HG02798 (cell line): ENCODE measurements around the gene TNNT2.

Source experiments
- ATAC-seq: cut with Tn5 transposase; IDR thresholded peaks from one replicate; pipeline ENCODE4 v1.9.1; 2021; ENCODE audit warnings: mild to moderate bottlenecking; ENCODE audit not compliant: unreplicated experiment, poor library complexity

TNNT2 gene

DNA sequence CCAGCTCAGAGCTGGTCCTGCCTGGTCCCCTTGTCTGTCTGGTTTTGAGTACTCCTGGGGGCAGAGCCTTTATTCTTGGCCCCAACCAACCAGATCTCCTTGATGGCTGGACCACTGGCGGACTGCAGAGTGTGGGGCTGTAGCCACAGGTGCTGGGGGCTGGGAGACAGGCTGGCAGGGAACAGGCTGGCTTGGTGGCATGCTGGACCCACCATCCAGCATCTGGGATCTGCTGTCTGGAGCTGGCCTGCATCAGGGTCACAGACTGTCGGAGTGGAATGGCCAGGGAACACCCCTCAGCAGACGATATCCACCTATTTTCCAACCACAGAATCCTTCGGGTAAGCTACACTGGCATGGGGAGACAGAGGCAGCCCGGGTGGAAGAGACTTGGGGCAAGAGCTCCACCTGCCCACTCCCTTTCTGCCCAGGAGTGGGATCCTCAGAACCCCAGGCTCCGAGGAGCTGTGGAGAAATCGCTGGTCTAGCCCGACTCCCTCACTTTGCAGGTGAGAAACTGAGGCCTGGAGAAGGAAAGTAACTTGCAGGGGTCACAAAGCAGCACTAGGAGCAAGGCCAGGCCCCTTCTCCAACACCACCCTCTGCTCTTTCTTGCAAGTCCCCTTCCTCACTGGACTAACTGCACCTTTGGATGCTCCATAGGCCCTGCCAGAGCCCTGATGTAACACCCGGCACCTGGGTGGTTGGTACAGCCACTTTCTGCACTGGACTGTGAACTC is 40.6 kb downstream of the TNNT2 start:
- ATAC-seq = no peak

- ATAC-seq = no peak
Observed at GRCh38 chr1:201335901-201336300, 41.6 kb downstream of the TNNT2 start.

DNA sequence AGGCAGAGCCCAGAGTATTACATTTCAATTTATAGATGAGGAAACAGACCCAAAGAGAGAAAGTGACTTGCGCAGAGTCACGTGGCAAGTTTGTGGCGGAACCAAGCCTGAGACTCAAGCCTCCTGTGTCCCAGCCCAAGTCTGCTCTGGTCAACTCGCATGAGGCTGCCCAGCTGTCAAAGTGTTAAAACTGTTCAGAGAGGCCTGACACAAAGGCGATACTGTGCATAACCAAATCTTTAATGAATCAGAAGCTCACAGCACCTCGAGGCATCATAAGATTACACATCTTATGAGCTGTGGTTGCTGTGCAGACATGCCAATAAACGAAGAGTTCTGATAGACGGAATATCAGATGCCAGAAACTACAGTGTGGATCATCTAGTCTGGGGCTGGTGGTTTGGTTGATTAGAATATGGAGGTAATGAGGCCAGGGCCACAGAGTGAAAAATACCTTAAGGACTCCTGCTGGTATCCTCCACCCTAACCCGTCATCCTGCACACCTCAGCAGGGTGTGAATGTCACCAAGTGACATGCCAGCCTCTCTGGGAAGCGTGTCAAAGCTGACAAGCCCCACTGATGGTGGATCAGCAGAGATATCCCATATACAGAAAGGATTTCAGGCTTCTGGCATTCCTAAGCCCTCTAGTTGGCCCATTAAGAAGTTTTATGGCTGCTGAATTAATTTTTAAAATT is 42.2 kb downstream of the TNNT2 start:
- no peak for ATAC-seq

DNA sequence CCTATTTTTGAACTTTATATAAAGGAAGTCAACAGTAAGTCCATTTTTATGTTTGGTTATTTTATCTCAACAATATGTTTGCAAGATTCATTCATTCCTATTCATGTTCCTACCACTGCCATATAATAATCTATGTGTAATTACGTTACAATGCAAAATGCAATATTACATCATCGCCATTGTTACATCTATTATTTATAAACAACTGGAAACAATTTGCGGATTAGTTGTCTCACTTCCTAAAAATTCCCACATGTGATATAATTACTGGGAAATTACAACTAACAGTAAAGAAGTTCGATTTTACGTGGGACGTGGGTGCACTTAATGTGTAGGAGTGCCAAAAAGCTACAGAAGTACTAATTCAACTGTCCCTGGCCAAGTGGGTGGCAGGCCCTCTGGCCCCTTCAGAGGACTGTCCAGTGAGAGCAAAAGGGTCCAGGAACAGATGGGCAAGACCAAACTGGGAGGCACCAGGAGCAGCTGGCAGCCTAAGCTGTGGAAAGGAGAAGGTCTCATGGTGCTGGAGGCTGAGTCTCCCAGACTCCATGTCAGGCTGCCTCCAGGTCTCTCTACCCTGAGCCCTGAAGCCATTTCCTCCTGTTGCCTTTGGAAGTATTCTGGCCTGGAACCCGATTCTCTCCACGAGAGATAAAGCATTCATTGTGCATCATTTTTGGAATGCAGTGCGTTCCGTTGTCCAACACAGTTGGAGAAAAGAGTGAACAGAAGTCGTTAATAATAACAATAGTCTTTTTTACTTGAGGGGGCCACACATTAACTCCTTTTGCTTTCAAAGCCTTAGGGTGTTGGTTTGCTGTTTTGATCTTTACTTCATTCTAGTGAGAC is 42.9 kb downstream of the TNNT2 start:
- ATAC-seq = no peak

- no peak for ATAC-seq
Observed at GRCh38 chr1:201332616-201333335, 44.7 kb downstream of the TNNT2 start.

DNA sequence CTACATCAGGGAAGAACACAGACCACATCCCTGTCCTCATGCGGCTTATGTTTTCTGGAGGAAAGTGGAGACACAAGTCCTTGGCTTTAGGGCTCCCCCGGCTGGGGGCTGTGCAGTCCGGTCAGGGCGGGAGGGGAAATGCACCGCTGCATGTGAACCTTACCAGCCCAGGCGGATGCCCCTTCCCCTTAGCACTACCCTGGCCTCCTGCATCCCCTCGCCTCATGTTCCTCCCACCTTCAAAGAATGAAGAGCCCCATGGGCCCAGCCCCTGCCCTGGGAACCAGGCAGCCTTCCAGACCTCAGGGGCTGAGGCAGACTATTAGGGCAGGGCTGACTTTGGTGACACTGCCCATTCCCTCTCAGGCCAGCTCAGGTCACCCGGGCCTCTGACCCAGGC is 45.5 kb downstream of the TNNT2 start:
- ATAC-seq = no peak

DNA sequence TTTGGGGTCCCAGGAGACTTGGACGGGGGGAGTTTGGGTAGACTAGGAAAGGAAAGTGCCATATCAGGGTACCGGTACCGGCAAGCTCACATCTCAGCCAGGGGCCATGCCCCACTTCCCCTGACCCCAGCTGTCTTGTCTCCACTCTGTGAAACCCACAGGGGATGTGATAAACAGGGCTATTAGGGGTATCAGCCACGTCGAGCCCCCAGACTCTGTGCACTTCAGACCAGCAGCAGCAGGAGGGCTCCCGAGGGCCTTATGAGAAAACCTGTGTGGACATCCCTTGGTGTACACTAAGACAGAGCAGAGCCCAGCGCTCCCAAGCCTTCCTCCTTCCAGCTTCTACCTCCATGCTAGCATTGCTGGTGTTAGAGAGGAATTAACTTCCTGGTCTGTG is 46.3 kb downstream of the TNNT2 start:
- no peak for ATAC-seq

DNA sequence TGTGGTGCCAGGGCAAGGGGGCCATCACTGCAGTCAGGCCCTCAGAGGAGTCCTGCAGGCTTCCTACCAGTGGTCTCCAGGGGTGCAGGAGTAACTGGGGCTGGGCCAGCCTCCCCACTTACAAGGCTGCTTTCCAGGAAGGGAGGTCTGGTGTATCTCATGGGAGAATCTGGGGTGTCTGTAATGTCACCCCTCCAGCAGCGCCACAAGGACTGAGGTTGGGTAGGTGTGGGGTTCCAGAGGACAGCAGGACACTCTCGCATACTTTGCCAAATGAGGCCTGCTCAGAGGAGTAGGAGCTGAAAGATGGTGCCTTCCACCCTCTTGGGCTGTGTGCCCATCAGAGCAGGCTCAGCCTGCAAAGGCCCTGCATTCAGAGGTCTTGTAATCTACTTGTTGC is 46.9 kb downstream of the TNNT2 start:
- ATAC-seq = no peak

DNA sequence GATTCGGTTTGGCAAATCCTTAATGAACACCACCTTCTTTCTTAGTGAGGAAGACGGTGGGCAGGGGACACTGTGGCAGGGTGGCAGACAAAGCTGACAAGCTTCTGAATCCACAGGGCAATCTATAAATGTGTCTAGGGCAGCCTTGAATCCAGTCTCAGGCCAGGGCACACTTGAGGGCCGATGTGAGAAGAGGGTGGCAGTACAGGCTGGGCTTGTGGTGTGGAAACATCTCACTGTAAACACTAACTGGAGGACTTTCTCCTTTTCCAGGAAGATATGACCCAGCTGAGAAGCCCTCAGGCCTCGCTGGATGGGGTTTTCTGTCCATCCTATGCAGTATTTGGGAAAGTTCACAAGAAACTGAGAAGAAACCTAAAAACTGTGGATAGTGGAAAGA is 47.7 kb downstream of the TNNT2 start:
- ATAC-seq = no peak

- no peak for ATAC-seq
Observed at GRCh38 chr1:201329286-201329685, 48.2 kb downstream of the TNNT2 start.

GRCh38 chr1:201328576-201328975 is 48.9 kb downstream of the TNNT2 start:
- ATAC-seq = no peak

DNA sequence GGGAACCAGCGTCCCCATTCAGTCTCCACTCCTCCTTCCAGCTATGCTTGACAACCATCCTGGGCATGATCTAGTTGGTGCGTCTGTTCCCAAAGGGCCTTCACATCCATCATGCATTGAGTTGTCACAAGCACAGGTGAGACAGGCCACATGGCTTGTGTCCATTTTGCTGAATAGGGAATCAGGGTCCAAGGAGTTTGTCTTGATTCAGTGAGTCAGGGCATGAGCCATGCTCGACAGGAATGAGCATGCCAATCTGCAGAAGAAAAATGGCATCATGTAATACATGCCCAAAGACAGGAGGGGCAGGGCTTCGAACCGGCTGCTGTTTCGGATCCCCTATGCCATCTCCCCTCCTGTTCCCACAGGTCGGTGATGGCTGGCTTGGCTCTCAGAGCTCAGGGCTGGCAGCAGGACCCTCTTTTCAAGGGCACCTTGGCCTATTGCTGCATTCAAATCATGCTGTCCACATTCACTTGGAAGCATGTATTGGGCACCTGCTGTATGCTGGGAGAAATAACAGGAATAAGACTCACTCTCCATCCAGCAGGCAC is 49.7 kb downstream of the TNNT2 start:
- ATAC-seq = no peak

DNA sequence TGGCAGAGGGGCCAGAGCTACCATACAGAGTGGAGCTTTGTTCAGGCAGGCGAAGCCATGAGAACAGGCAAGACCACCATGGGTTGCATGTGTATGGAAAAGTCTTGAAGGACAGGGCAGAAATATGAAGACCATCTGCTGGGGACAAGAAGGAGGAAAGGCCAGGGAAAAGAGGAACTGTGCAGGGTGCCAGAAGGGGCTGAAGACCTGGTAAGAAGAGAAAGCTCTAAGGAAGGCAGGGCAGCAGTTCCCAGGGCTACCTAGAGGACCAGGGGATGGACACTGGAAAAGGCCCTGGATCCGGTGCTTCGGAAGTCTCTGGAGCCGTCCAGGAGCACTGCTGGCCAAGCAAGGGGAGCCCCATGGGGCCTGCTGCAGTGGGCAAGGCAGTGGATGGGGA is 50.8 kb downstream of the TNNT2 start:
- no peak for ATAC-seq

GRCh38 chr1:201325678-201326060 is 51.8 kb downstream of the TNNT2 start:
- no peak for ATAC-seq

GRCh38 chr1:201324821-201325677 is 52.4 kb downstream of the TNNT2 start:
- no peak for ATAC-seq

- ATAC-seq = no peak
Observed at GRCh38 chr1:201324306-201324705, 53.2 kb downstream of the TNNT2 start.

DNA sequence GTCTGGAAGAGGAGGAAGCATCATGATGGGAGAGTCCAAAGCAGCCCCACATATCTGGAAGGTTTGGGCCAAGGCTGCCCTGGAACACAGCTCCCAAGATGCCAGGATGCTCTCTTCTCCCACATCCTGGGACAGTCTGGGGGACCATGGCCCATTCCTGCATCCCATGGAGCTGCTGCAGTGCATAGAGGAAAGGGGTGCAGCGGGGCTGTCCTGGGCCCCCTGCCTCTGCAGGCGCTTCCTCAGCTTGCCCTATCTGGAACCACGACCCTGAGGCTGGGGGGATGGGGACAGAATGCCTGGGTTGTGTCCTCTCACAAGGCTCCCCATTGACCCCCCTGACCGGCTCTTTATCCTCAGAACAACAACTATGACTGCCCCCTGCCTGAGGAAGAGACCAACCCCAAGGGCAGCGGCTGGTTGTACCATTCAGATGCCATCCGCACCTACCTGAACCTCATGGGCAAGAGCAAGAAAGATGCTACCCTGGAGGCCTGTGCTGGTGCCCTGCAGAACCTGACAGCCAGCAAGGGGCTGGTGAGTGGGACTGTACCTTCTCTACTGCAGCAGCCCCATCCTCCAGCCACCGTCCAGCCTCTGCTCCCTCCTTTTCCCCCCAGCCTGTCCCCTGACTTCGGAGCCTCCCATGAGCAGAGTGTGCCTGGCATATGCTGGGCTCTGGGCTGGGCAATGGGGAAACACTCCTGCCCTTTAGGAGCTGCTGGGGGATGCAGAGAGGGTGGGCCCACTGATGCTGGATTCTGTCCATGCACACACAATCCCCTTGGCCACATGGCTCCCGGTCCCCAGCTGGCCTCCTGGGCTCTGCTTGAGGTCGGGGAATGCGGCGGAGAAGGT is 54.6 kb downstream of the TNNT2 start:
- ATAC-seq = no peak

DNA sequence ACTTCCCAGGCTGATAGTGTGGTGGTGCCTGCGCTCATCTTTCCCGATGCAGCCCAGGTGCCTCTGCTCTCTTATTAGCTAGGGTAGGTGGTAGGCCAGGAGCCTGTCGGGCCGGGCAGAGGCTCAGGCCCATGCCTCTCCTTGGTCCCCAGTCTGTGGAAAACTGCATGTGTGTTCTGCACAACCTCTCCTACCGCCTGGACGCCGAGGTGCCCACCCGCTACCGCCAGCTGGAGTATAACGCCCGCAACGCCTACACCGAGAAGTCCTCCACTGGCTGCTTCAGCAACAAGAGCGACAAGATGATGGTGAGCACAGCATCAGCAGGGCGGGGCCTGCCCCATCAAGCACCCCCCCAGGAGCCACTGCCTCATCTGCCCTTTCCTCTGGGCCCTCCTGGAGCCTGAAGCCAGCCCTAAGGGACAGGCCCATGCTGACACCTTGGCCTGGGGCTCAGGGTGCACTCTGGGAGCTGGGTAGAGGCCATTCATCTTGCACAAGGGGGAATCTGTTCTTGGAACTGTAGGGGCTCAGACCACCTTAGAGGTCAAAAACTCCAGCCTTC is 55.6 kb downstream of the TNNT2 start:
- no peak for ATAC-seq
